K562 (cell line): ENCODE results near the gene DDOST. TPM values are rescaled to one million over a fixed set of nuclear protein-coding genes. Genes with fewer than 3 reads are reported as not detected.
A peak's percentile ranks its signal among the peaks of the same experiment; 100 is the strongest.

Experiments used
- AFF1 ChIP-seq, 2 experiments: fragments of 450-650 bp; IDR thresholded peaks; 2 replicates each; pipeline ENCODE4 v1.6.1; 2018; ENCODE audit warnings: mild to moderate bottlenecking in 2 of 2, low read depth in 1 of 2; ENCODE audit not compliant: partially characterized antibody in 2 of 2
- CXXC5 ChIP-seq: fragments of 250-450 bp; sonication (Bioruptor Pico); IDR thresholded peaks from 2 replicates; pipeline ENCODE4 v1.8.0; 2022; ENCODE audit warnings: inconsistent platforms, mild to moderate bottlenecking, moderate library complexity
- ESRRB ChIP-seq: fragments of 250-450 bp; sonication (Bioruptor Pico); IDR thresholded peaks from 2 replicates; pipeline ENCODE4 v1.5.0; 2020; ENCODE audit warnings: mild to moderate bottlenecking, moderate library complexity, borderline replicate concordance
- HDAC1 ChIP-seq, 2 experiments: fragments of 450-650 bp; IDR thresholded peaks; 2 replicates each; pipeline ENCODE4 v1.6.1; 2016 to 2017; ENCODE audit warnings: inconsistent platforms in 1 of 2, mild to moderate bottlenecking in 1 of 2, moderate library complexity in 1 of 2
- HDAC8 ChIP-seq: fragments of 450-650 bp; IDR thresholded peaks from 2 replicates; pipeline ENCODE4 v1.6.1; 2016; ENCODE audit warnings: mild to moderate bottlenecking, missing genetic modification characterization, moderate library complexity, missing compliant biosample characterization
- HMG20B ChIP-seq: fragments of 250-450 bp; sonication (Bioruptor Pico); IDR thresholded peaks from 2 replicates; pipeline ENCODE4 v1.5.0; 2021; ENCODE audit warnings: mild to moderate bottlenecking
- HNRNPUL1 ChIP-seq: fragments of 200-400 bp; formaldehyde crosslinking; IDR thresholded peaks from 2 replicates; pipeline ENCODE4 v1.6.1; 2017; ENCODE audit warnings: low read length
- NR1H2 ChIP-seq: sonication (generic); formaldehyde crosslinking; IDR thresholded peaks from 2 replicates; pipeline ENCODE4 v1.4.0; 2020; ENCODE audit warnings: mild to moderate bottlenecking, missing genetic modification reagents
- PRMT5 ChIP-seq: sonication (generic); formaldehyde crosslinking; IDR thresholded peaks from 2 replicates; pipeline ENCODE4 v1.5.0; 2020; ENCODE audit warnings: missing genetic modification reagents
- RNF2 ChIP-seq: sonication (generic); IDR thresholded peaks from 2 replicates; pipeline ENCODE4 v1.6.1; 2016
- SIN3B ChIP-seq: fragments of 450-650 bp; IDR thresholded peaks from 2 replicates; pipeline ENCODE4 v1.6.1; 2017; ENCODE audit warnings: low read depth, mild to moderate bottlenecking, moderate library complexity
- SREBF2 ChIP-seq: sonication (generic); formaldehyde crosslinking; IDR thresholded peaks from 2 replicates; pipeline ENCODE4 v1.4.0; 2020; ENCODE audit warnings: mild to moderate bottlenecking, missing genetic modification reagents
- TOE1 ChIP-seq, 2 experiments: fragments of 450-650 bp in 1 of 2; sonication (generic) in 1 of 2; formaldehyde crosslinking in 1 of 2; IDR thresholded peaks; 2 replicates each; pipeline versions ENCODE4 v1.7.1 to v1.8.0; 2016 to 2022; ENCODE audit warnings: borderline replicate concordance in 2 of 2, mild to moderate bottlenecking in 2 of 2, antibody characterized with exemption in 1 of 2, inconsistent platforms in 1 of 2, low read depth in 1 of 2, missing genetic modification reagents in 1 of 2, moderate library complexity in 1 of 2
- ZFP36 ChIP-seq: fragments of 150-350 bp; IDR thresholded peaks from 2 replicates; pipeline ENCODE4 v1.6.1; 2018; ENCODE audit warnings: low read length, low read depth; ENCODE audit not compliant: partially characterized antibody
- ZNF174 ChIP-seq: fragments of 250-450 bp; sonication (Bioruptor Pico); IDR thresholded peaks from 2 replicates; pipeline ENCODE4 v1.4.0; 2020; ENCODE audit warnings: mild to moderate bottlenecking
- ZNF354B ChIP-seq: fragments of 250-450 bp; sonication (Bioruptor Pico); IDR thresholded peaks from 2 replicates; pipeline ENCODE4 v1.4.0; 2020
- ZNF445 ChIP-seq: fragments of 250-450 bp; sonication (Bioruptor Pico); IDR thresholded peaks from 2 replicates; pipeline ENCODE4 v1.4.0; 2020; ENCODE audit warnings: low read depth, mild to moderate bottlenecking, moderate library complexity
- ZNF507 ChIP-seq: conservative IDR thresholded peaks from 2 replicates; pipeline ENCODE4 v1.6.1; 2017; ENCODE audit warnings: missing genetic modification characterization, missing compliant biosample characterization
- ZSCAN32 ChIP-seq: fragments of 450-650 bp; formaldehyde crosslinking; IDR thresholded peaks from 2 replicates; pipeline ENCODE4 v1.4.0; 2020; ENCODE audit warnings: mild to moderate bottlenecking, moderate library complexity
- polyA plus RNA-seq, 8 experiments: library from polyadenylated mRNA; depleted of rRNA in 4 of 8; stranded (reverse) in 5 of 8; unstranded in 3 of 8; fragments of >200 nt; fragmentation: Nextera tagmentation in 2 of 8; fragmentation: Illumina TruSeq in 1 of 8; extraction: Ambion mirVana in 2 of 8; extraction: Trizol in 1 of 8; gene quantifications; 2 replicates each; pipeline versions ENCODE4 v1.2.1 to v1.2.3, GENCODE V29; 2011 to 2014; ENCODE audit warnings: inconsistent platforms in 1 of 8, missing spikeins in 1 of 8
- total RNA-seq, 7 experiments: library from RNA; depleted of rRNA in 6 of 7; stranded (reverse); fragments of >200 nt in 6 of 7; fragmentation: Illumina TruSeq in 2 of 7; extraction: Trizol in 2 of 7; gene quantifications; 2 replicates each; pipeline versions ENCODE4 v1.2.1 to v1.2.3, GENCODE V29; 2011 to 2021; ENCODE audit warnings: low replicate concordance in 1 of 7
- TF ChIP-seq, protein P1 (sequence below), 3 experiments: IDR thresholded peaks in 2 of 3; conservative IDR thresholded peaks in 1 of 3; 2 replicates each; pipeline ENCODE4 v1.5.1; 2011 to 2012; ENCODE audit warnings: low read length in 3 of 3, mild to moderate bottlenecking in 3 of 3, control low read depth in 2 of 3, improper control_type of control experiment in 1 of 3, inconsistent platforms in 1 of 3, low read depth in 1 of 3, mixed read lengths in 1 of 3, moderate library complexity in 1 of 3; ENCODE audit not compliant: insufficient read depth in 2 of 3
- TF ChIP-seq, protein P2 (sequence below): fragments of 450-650 bp; IDR thresholded peaks from 2 replicates; pipeline ENCODE4 v1.6.1; 2014; ENCODE audit warnings: low read depth, mild to moderate bottlenecking, moderate library complexity, borderline replicate concordance

The DDOST gene
- total and polyA plus RNA-seq, 9 of the 15 experiments (the other 6 are each of a cell fraction or from before 2014, with no cell fraction given) = 173 to 306 (median 222) TPM

DNA sequence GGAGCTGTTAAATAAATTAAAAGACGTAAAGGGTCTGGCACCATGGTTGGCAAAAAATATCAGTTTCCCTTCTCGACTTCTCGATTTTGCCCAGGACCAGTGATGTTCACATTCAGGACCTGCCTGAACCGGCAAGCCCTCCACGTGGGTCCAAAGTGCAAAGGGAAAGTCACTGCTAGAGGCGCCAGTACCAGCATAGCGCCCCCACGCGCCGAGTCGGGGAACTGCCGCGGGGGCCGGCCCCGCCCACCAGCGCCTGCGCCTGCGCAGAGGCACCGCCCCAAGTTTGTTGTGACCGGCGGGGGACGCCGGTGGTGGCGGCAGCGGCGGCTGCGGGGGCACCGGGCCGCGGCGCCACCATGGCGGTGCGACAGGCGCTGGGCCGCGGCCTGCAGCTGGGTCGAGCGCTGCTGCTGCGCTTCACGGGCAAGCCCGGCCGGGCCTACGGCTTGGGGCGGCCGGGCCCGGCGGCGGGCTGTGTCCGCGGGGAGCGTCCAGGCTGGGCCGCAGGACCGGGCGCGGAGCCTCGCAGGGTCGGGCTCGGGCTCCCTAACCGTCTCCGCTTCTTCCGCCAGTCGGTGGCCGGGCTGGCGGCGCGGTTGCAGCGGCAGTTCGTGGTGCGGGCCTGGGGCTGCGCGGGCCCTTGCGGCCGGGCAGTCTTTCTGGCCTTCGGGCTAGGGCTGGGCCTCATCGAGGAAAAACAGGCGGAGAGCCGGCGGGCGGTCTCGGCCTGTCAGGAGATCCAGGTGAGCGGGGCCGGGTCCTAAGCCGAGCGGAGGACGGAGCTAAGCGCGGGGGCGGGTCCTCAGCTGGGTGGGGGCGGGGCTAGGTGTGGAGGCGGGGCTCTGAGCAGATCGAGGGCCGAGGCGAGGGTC lies 27.7 kb downstream of the DDOST start, which contains the start of gene PINK1 (continued):
- TF ChIP-seq TOE1 (IDR thresholded peaks at IDR 0.05; ENCODE audit: borderline replicate concordance) (no peak; the same call in 1 of the 2 replicates), TOE1 (CRISPR knock-in tag; IDR thresholded peaks at IDR 0.05; ENCODE audit: borderline replicate concordance, low read depth) (no peak), SIN3B (peak; percentile 65; the same call in 1 of the 2 replicates), SREBF2 (CRISPR knock-in tag) (no peak), ZSCAN32 (CRISPR knock-in tag) (no peak), HNRNPUL1 (no peak), ZNF354B (CRISPR knock-in tag) (no peak), CXXC5 (CRISPR knock-in tag) (peak; percentile 75), ZNF507 (tag) (no peak), HDAC8 (no peak), NR1H2 (no peak), AFF1 (IDR thresholded peaks at IDR 0.05; ENCODE audit: low read depth in 1 of 2, partially characterized antibody in 2 of 2) (peak in 1 of 2 experiments; percentile 89), ZFP36 (no peak), RNF2 (no peak), ZNF174 (no peak), PRMT5 (no peak), HDAC1 (IDR thresholded peaks at IDR 0.05) (peak in 1 of 2 experiments; percentile 28; a peak in 2 of 4 replicates), ESRRB (CRISPR knock-in tag) (no peak), HMG20B (CRISPR knock-in tag) (no peak), ZNF445 (CRISPR knock-in tag) (no peak)
- TF ChIP-seq, protein P1, sequence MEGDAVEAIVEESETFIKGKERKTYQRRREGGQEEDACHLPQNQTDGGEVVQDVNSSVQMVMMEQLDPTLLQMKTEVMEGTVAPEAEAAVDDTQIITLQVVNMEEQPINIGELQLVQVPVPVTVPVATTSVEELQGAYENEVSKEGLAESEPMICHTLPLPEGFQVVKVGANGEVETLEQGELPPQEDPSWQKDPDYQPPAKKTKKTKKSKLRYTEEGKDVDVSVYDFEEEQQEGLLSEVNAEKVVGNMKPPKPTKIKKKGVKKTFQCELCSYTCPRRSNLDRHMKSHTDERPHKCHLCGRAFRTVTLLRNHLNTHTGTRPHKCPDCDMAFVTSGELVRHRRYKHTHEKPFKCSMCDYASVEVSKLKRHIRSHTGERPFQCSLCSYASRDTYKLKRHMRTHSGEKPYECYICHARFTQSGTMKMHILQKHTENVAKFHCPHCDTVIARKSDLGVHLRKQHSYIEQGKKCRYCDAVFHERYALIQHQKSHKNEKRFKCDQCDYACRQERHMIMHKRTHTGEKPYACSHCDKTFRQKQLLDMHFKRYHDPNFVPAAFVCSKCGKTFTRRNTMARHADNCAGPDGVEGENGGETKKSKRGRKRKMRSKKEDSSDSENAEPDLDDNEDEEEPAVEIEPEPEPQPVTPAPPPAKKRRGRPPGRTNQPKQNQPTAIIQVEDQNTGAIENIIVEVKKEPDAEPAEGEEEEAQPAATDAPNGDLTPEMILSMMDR (IDR thresholded peaks at IDR 0.05 in 2 of 3, conservative IDR thresholded peaks at IDR 0.05 in 1 of 3; ENCODE audit: insufficient read depth in 2 of 3, low read depth in 1 of 3, low read length in 3 of 3) = peak; percentile 97 to 98 (median 98)
- TF ChIP-seq, protein P2, sequence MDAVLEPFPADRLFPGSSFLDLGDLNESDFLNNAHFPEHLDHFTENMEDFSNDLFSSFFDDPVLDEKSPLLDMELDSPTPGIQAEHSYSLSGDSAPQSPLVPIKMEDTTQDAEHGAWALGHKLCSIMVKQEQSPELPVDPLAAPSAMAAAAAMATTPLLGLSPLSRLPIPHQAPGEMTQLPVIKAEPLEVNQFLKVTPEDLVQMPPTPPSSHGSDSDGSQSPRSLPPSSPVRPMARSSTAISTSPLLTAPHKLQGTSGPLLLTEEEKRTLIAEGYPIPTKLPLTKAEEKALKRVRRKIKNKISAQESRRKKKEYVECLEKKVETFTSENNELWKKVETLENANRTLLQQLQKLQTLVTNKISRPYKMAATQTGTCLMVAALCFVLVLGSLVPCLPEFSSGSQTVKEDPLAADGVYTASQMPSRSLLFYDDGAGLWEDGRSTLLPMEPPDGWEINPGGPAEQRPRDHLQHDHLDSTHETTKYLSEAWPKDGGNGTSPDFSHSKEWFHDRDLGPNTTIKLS = peak; percentile 62; the same call in 1 of the 2 replicates
